Ishikawa (cell line): ENCODE measurements around the gene HMGN2.

Experiments
- CEBPB ChIP-seq: IDR thresholded peaks from 2 replicates; pipeline ENCODE4 v1.6.1; 2012
- EGR1 ChIP-seq: IDR thresholded peaks from 2 replicates; pipeline ENCODE4 v1.6.1; 2012
- EP300 ChIP-seq: IDR thresholded peaks from 2 replicates; pipeline ENCODE4 v1.6.1; 2012; ENCODE audit warnings: borderline replicate concordance
- FOXM1 ChIP-seq: IDR thresholded peaks from 2 replicates; pipeline ENCODE4 v1.6.1; 2012; ENCODE audit warnings: low read depth, borderline replicate concordance
- RAD21 ChIP-seq: IDR thresholded peaks from 2 replicates; pipeline ENCODE4 v1.6.1; 2012; ENCODE audit warnings: low read depth
- TAF1 ChIP-seq: IDR thresholded peaks from 2 replicates; pipeline ENCODE4 v1.6.1; 2012; ENCODE audit warnings: low read depth, mild to moderate bottlenecking
- TCF12 ChIP-seq: IDR thresholded peaks from 2 replicates; pipeline ENCODE4 v1.6.1; 2012; ENCODE audit warnings: low read depth
- TEAD4 ChIP-seq: IDR thresholded peaks from 2 replicates; pipeline ENCODE4 v1.6.1; 2012
- YY1 ChIP-seq: IDR thresholded peaks from 2 replicates; pipeline ENCODE4 v1.6.1; 2012; ENCODE audit warnings: low read depth
- TF ChIP-seq, protein P1 (sequence below): IDR thresholded peaks from 2 replicates; pipeline ENCODE4 v1.6.1; 2012
- TF ChIP-seq, protein P2 (sequence below): IDR thresholded peaks from 2 replicates; pipeline ENCODE4 v1.6.1; 2012; ENCODE audit warnings: low read depth, mild to moderate bottlenecking

DNA sequence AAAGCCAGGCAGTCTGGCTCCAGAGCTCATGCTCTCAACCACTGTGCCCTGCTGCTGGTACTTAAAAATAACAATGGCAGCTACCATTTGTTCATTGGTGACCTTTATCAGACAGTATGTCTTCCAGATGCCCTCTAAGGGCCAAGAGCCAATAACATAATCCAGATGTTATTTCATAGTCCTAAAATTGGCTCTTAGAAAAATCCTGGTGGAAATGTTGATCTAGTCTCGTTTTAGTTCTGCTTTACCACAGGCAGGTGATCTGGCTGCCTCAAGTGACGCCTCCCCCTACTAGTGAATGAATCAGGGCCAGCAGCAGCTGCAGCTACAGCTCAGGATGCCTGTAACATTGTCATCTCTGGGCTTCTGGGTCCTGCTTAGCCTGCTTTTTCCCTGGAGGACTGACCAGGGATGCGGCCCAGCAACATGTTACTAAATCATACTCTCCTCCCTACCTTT, 12.6 kb upstream of the HMGN2 start:
- TF ChIP-seq, protein P1, sequence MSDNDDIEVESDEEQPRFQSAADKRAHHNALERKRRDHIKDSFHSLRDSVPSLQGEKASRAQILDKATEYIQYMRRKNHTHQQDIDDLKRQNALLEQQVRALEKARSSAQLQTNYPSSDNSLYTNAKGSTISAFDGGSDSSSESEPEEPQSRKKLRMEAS: no peak
- TF ChIP-seq RAD21 (no peak), EP300 (no peak), TCF12 (no peak), YY1 (no peak), TAF1 (no peak), EGR1 (no peak), TEAD4 (no peak), CEBPB (no peak), FOXM1 (no peak)
- TF ChIP-seq, protein P2, sequence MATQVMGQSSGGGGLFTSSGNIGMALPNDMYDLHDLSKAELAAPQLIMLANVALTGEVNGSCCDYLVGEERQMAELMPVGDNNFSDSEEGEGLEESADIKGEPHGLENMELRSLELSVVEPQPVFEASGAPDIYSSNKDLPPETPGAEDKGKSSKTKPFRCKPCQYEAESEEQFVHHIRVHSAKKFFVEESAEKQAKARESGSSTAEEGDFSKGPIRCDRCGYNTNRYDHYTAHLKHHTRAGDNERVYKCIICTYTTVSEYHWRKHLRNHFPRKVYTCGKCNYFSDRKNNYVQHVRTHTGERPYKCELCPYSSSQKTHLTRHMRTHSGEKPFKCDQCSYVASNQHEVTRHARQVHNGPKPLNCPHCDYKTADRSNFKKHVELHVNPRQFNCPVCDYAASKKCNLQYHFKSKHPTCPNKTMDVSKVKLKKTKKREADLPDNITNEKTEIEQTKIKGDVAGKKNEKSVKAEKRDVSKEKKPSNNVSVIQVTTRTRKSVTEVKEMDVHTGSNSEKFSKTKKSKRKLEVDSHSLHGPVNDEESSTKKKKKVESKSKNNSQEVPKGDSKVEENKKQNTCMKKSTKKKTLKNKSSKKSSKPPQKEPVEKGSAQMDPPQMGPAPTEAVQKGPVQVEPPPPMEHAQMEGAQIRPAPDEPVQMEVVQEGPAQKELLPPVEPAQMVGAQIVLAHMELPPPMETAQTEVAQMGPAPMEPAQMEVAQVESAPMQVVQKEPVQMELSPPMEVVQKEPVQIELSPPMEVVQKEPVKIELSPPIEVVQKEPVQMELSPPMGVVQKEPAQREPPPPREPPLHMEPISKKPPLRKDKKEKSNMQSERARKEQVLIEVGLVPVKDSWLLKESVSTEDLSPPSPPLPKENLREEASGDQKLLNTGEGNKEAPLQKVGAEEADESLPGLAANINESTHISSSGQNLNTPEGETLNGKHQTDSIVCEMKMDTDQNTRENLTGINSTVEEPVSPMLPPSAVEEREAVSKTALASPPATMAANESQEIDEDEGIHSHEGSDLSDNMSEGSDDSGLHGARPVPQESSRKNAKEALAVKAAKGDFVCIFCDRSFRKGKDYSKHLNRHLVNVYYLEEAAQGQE: no peak
